Measurements from ENCODE around the gene HOXB7.

Gene HOXB7

GRCh38 chr17:48603959-48604769 lies 6.7 kb downstream of the HOXB7 start:
- TF ChIP-seq CTCF (IDR thresholded peaks at IDR 0.05; ENCODE audit: low read depth, low read length, missing control alignments): no peak
- in situ Hi-C loops (cut with HindIII; ENCODE audit: low sequenced_read_pairs): no loop called here
- DNase-seq (ENCODE audit: low read depth): no peak
- no peak overlapping the region for H3K4me3 ChIP-seq (ENCODE audit: low read depth, low read length)

DNA sequence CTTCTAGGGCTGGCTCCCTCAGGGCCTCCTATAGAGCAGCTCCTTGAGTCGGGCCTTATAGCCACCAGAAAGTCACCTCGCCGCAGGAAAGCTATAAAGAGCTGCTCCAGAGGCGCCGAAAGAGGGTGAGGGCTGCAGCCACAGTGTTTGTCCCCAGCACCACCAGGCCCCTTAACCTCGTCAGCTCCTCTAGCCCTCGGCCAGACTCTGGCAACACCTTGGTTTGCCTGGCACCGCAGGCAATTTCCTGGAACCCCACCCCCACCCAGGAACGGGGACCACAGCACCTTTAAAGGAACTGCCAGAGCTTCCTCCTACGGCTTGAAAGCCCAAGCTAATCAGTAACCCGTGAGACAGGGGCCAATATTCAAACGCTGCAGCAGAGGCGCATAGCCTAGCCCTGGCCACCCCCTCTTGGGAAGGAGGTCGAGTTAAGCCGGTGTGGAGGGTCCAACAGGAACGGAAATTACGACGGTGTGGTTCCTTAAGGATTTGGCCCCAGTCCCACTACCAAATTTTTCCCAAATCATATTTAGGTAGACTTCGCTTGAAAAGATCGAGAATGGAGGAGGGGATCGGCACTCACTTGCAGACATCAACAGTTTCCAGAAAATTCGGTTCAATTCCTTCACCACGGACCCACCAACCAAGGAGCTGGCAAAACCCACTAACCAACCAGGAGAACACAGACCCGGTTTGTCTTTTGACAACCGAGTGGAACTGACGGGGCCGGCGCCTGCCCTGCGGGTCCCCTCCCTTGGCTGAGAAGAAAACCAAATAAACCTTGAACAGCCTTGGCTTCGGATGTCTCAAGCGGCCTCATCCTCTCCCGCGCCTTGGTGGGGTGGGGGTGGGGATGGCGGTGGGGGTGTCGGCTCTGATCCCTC lies 9.0 kb downstream of the HOXB7 start:
- H3K4me3 ChIP-seq (ENCODE audit: low read depth, low read length): no peak overlapping the region
- no peak for TF ChIP-seq CTCF (IDR thresholded peaks at IDR 0.05; ENCODE audit: low read depth, low read length, missing control alignments)
- in situ Hi-C loops (cut with HindIII; ENCODE audit: low sequenced_read_pairs): no loop called here
- no peak for DNase-seq (ENCODE audit: low read depth)

DNA sequence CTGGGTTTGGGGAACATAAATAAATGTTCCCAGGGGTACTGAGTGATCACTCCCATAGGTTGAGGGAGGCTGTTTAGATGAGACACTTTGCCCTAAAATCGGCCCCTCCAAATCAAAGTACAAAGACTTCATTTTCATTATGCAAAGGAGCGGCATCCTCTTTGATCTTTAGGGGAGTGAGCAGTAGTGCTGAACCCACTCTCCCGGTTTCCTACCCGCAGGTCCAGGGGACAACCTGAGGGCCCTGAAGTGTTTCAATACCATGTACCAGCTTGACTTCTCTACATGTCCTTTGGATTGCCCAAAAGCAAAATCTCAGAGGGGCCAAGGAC lies 9.6 kb downstream of the HOXB7 start:
- in situ Hi-C loops (cut with HindIII; ENCODE audit: low sequenced_read_pairs): no loop called here
- no peak for TF ChIP-seq CTCF (IDR thresholded peaks at IDR 0.05; ENCODE audit: low read depth, low read length, missing control alignments)
- no peak for DNase-seq (ENCODE audit: low read depth)
- no peak overlapping the region for H3K4me3 ChIP-seq (ENCODE audit: low read depth, low read length)

- in situ Hi-C loops (cut with HindIII; ENCODE audit: low sequenced_read_pairs): no loop called here
Observed at GRCh38 chr17:48600244-48601098, 10.3 kb downstream of the HOXB7 start.

DNA sequence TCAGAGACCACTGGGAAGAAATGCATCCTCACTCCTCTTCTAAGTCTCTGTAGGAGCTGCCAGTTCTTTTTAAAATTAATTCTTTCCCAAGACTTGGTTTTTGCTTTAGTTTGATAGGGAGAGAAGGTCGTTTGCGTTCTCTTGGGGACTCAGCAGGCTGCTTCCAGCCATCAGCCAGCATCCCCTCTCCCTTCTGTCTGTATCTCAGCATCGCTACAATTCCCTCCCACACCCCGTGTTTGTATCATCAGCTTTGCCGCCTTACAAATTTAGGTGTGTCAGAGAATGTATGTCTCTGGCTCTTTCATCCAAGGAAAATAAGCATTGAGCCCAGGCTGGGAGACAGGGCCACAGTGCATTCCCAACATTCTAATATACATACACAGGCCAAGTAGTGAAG lies 11.5 kb downstream of the HOXB7 start:
- no peak for TF ChIP-seq CTCF (IDR thresholded peaks at IDR 0.05; ENCODE audit: low read depth, low read length, missing control alignments)
- H3K4me3 ChIP-seq (ENCODE audit: low read depth, low read length): no peak overlapping the region
- no peak for DNase-seq (ENCODE audit: low read depth)
- in situ Hi-C loops (cut with HindIII; ENCODE audit: low sequenced_read_pairs): no loop called here

More at GRCh38 chr17:48600244-48601098, 10.3 kb downstream of the HOXB7 start:
- DNase-seq (ENCODE audit: low read depth): no peak
- no peak for TF ChIP-seq CTCF (IDR thresholded peaks at IDR 0.05; ENCODE audit: low read depth, low read length, missing control alignments)
- no peak overlapping the region for H3K4me3 ChIP-seq (ENCODE audit: low read depth, low read length)

DNA sequence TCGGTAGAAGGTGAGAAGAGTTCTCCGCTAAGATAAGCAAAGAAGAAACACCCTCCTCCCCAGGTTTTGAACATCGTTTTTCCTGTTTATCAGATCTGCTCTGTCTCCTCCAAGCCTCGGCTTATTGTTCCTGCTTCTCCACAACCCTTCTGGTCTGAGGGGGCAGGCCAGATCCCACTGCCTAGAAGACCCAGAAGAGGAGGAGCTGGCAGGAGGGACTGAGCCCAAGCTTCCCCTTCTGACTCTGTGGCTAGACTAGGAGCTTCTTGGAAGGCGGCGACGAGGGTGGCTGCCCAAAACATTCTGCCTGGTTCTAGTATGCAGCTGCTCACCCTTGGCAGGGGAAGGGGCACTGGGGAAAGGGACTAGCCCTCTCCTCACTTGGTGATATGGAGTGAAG lies 12.1 kb downstream of the HOXB7 start:
- TF ChIP-seq CTCF (IDR thresholded peaks at IDR 0.05; ENCODE audit: low read depth, low read length, missing control alignments): no peak
- in situ Hi-C loops (cut with HindIII; ENCODE audit: low sequenced_read_pairs): no loop called here
- no peak for DNase-seq (ENCODE audit: low read depth)
- no peak overlapping the region for H3K4me3 ChIP-seq (ENCODE audit: low read depth, low read length)
